Fibroblast of skin of left biceps (primary cell): Measurements from ENCODE around the gene DLK1.

Experiments used
- DNase-seq, 2 experiments: peaks; one replicate each; pipeline ENCODE4 v3.0.0-alpha.2; 2013; ENCODE audit warnings: low read depth in 2 of 2

The DLK1 gene

DNA sequence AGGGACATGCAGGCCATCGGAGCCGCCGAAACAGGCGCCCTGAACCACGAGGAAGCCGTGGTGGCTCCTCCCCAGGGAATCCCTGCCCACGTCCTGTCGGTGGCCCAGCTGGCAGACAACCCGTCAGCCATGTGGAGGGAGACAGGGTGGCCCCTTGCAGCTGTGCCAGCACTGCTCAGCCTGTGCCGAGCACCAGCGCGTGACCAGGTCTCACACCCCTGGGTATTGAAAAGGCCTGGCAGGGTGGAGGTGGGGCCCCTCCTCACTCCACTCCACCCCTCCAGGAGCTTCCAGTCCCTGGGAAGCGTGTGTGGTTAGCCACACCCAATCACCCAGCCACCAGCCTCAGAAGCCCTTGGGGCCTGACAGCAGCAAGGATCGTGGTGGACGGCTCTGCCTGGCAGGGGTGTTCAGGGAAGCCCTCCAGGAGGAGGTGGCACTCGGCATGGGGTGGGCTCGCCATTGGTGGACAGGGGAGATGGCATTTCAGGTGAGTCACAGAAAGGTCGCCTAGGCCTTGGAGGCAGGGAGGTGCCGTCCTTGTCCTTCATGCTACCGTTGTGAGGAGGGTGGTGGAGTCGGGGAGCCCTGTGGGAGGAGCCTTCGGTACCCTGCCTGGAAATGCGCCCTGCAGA is 12.3 kb upstream of the DLK1 start:
- no peak for DNase-seq

DNA sequence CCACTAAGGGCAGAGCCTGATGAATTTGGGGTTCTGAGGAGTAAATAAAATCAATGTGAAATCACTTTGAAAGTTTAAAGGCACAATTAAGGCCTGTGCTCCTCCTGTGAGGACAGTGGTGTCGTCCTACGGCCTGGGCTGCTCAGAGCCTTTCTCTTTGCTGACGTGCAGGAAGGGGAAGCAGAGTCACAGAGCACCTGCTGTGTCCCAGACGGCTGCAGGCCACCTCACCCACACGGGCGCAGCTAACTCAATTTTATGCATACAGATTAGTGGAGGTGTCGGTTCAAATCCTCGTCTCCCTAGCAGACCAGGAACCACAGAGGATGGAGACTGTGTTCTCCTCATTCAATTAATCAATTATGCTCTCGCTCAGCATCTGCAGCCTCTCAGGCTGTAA is 11.4 kb upstream of the DLK1 start:
- no peak for DNase-seq

- no peak for DNase-seq
Measured at GRCh38 chr14:100715803-100716202, 10.9 kb upstream of the DLK1 start.

- DNase-seq, result no peak
Measured at GRCh38 chr14:100717386-100717785, 9.3 kb upstream of the DLK1 start.

DNA sequence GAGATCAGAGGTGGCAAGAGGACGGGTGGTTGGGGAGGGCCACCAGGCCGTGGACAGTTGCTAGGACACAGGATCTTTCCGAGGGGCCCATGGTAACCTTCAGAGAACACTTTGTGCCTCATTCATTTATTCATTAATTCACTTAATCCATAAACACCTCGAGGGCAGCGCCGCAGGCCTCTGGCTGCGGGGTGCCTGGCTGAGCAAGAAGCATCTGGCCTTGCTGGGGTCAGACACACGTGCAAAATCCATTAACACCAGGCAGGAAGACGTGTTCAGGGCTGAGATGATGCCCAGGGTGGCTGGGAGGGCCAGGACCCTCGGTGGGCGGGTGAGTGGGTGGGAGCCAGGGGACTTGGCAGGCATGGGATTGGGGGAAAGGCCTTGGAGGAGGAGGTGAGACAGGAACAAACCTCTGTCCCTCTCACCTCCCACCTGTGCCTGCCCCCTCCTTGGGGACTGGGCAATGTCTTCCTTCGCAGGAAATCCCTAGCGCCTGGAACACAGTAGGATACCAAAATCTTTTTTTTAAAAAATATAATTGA is 6.6 kb upstream of the DLK1 start:
- no peak for DNase-seq

DNA sequence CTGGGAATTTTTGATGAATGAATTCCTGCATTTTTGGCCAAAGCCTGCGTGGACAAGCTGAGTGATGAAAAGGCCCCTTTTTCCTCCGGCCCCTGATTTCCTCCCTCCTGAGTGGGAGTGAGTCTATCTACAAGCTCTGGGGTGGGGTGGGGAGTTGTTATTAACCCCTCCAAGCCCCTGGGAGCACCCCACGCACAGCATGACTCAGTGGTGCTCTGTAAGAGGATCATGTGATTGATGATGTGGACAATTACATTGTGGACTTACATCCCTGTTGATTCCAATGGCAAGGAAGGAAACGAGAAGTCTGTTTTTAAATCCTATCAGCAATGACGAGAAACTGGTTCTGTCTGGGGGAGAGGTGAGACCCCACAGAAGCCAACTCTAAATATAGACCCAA is 5.1 kb upstream of the DLK1 start:
- DNase-seq, result no peak

GRCh38 chr14:100722367-100722766 is 4.3 kb upstream of the DLK1 start:
- no peak for DNase-seq

GRCh38 chr14:100723135-100723829 is 3.4 kb upstream of the DLK1 start:
- DNase-seq, result no peak

- DNase-seq, result no peak
Measured at GRCh38 chr14:100723830-100724437, 2.8 kb upstream of the DLK1 start.

- no peak for DNase-seq
Measured at GRCh38 chr14:100724536-100724935, 2.2 kb upstream of the DLK1 start.

DNA sequence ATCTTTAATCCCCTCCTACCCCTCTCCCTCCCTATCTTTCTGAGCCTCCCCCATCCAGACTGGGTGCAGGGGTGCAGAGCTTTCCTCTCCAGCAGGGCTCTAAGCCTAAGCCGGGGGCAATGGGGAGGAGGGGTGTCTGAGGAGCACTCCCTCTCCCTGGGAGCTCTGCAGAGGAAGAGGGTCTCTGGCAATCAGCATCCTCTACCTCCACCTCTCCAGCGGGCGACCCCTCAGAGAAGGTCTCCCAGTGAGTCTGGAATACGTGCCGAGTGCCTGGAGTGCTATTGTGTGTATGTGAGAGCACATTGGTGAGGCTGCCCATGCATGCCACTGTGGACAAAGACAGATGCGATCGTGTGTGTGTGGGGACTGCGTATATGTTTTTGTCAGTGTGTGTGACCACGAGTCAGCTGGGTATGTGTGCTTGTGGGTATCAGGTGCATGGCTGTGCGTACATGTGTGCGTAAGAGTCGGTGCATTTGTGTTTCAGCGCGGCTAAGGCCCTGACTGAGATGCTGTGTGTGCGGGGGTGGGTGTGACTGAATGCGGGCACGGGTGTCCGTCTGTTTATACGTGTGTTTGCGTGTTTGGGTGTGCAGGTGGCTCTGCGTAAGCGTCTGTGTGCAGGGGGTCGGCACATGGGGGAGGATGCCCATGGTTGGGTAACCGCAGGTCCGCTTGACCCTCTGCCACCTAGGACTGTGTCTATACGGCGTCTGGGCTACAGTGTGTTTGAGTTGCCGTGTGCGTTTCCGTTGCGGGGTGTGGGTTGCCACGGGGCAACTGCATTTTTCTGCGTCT is 905 bp upstream of the DLK1 start:
- DNase-seq, result no peak

- DNase-seq, result no peak
Measured at GRCh38 chr14:100727086-100727872, 587 bp downstream of the DLK1 start.

DNA sequence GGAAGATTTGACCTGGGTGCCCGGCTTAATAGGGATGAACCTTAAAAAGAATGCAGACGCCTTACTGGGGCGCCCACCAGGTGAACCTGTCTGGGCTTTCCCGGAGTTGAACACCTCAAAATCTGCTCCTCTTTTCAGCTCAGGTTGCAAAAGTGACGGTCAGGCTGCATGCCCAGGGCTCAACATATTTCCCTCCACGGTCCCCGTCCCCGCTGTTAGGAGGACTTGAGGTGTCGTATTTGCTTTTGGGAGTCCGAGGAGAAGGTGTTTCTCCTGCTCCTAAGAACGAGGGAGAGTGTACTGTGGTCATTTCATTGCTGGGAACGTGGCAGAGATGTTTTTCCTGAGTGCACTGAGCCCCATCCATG is 1.2 kb downstream of the DLK1 start:
- no peak for DNase-seq

DNA sequence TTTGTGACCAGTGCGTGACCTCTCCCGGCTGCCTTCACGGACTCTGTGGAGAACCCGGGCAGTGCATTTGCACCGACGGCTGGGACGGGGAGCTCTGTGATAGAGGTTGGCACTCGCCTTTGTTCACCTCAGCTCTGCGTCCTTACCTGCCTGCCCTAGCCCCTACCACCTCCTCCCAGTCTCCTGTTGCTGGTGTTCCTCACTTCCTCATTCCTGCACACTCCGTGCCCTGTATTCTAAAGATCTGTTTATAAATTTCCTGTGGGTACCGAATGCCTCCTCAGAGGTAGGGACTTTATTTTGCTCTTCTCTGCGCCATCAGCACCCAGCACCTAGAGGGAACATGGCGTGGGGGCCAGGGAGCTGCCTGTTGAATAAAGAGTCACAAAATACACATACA is 2.3 kb downstream of the DLK1 start:
- no peak for DNase-seq

DNA sequence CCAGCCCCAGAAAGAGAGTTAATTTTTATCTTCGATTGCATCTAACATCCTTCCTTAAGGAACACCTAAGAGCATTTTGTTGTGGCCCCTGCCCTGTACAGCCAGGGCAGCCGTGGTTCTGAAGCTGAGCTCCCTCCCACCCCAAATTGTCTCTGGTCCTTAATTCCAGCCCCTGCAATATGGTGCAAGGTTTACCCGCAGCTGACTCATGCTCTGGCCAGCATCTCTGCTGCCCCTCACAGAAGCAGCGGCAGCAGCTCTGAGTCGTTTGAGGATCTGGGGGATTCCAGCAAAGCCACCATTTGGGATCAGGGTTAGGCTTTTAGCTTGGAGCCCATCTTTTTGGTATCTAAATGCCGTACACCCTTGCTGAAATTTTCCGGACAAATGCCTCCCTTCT is 3.3 kb downstream of the DLK1 start:
- no peak for DNase-seq

- DNase-seq, result no peak
Measured at GRCh38 chr14:100730581-100730980, 3.9 kb downstream of the DLK1 start.

GRCh38 chr14:100731011-100731670 is 4.4 kb downstream of the DLK1 start:
- no peak for DNase-seq

- no peak for DNase-seq
Measured at GRCh38 chr14:100731846-100732765, 5.4 kb downstream of the DLK1 start.

DNA sequence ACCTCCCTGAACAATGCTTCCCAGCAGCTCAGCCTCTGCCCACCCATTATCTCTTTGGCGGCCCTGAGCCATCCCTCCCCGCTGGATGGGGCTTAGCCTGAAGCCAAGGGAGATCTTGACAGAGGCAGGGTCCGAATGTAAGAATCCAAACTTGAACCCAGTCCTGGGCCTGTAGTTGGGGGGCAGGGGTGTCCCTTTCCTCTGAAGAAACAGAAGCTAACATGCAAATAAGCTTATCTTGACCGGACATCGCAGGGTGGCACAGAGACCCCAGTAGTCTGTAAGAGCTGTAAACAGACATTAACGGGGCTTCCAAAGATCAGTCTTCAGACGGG is 6.0 kb downstream of the DLK1 start:
- no peak for DNase-seq
